IMR-90 (cell line): ENCODE results near the gene RHOU.

Experiments
- BHLHE40 ChIP-seq: fragments of 150-350 bp; IDR thresholded peaks from 2 replicates; pipeline ENCODE4 v1.6.1; 2016; ENCODE audit warnings: mild to moderate bottlenecking, low read depth, low read length
- CHD1 ChIP-seq: IDR thresholded peaks from 2 replicates; pipeline ENCODE4 v1.6.1; 2012; ENCODE audit warnings: low read depth, low read length, improper control_type of control experiment
- CTCF ChIP-seq: conservative IDR thresholded peaks from 2 replicates; pipeline ENCODE4 v1.5.1; 2012; ENCODE audit warnings: mild to moderate bottlenecking, low read depth, low read length, improper control_type of control experiment
- FOS ChIP-seq: fragments of 150-350 bp; IDR thresholded peaks from 2 replicates; pipeline ENCODE4 v1.6.1; 2016; ENCODE audit warnings: low read depth, low read length
- MAFK ChIP-seq: IDR thresholded peaks from 2 replicates; pipeline ENCODE4 v1.6.1; 2012; ENCODE audit warnings: low read depth, low read length, improper control_type of control experiment
- MXI1 ChIP-seq: IDR thresholded peaks from 2 replicates; pipeline ENCODE4 v1.6.1; 2012; ENCODE audit warnings: low read depth, mild to moderate bottlenecking, low read length, moderate library complexity, borderline replicate concordance
- NFE2L2 ChIP-seq: fragments of 150-350 bp; IDR thresholded peaks from 2 replicates; pipeline ENCODE4 v1.6.1; 2016; ENCODE audit warnings: low read depth, mild to moderate bottlenecking, low read length
- POLR2A ChIP-seq: IDR thresholded peaks from 2 replicates; pipeline ENCODE4 v1.6.1; 2012; ENCODE audit warnings: mild to moderate bottlenecking, low read depth, low read length
- RAD21 ChIP-seq: IDR thresholded peaks from 2 replicates; pipeline ENCODE4 v1.6.1; 2012; ENCODE audit warnings: low read length, improper control_type of control experiment
- USF2 ChIP-seq: fragments of 150-350 bp; IDR thresholded peaks from 2 replicates; pipeline ENCODE4 v1.6.1; 2017; ENCODE audit warnings: mild to moderate bottlenecking, antibody characterized with exemption, low read length, low read depth

DNA sequence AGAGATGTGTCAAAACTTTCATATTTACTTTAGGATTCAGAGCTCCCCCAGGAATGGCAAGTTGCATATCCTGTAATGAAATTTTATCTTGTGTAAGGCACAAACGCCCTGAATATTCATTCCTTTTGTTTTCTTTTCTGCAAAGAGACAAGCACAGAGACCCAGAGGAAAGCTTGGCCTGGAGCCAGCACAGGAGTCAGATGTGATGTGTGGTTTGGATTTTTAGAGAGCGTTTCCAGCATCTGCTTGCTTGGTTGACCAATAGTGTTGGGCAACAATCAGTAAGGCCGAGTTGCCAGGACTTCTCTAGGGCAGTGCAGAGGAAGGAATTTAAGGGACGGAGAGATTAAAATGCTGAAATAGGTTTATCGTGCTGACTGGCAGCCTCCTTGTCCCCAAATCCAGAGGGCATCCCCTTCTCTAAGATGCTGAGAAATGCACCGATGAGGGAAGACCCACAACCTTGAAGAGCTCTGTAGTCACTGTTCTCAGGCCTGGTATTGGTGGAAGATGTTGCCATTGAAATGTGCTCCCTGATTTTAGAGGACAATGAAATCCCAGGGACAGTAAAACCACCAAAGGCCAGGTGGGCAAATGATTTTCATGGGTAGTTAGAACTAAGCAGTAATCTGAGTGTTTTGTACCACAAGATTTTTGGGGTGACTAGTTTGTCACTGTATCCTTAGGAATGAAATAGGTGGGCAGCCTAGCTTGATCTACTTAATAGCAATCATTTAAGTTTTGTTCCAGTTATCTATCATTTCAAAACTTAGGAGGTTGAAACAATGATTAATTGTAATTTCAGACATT is 37.9 kb upstream of the RHOU start:
- no peak for TF ChIP-seq CHD1
- no peak for TF ChIP-seq CTCF
- no peak for TF ChIP-seq POLR2A
- TF ChIP-seq RAD21: no peak
- no peak for TF ChIP-seq BHLHE40
- TF ChIP-seq MXI1: no peak
- TF ChIP-seq USF2: no peak
- TF ChIP-seq FOS: no peak
- no peak for TF ChIP-seq MAFK
- TF ChIP-seq NFE2L2: no peak
